Endothelial cell of umbilical vein (primary cell): Measurements from ENCODE around the gene KRT34. TPM values are rescaled to one million over a fixed set of nuclear protein-coding genes. Genes with fewer than 3 reads are reported as not detected.

Experiments
- BruUV-seq: library from RNA; stranded (reverse); fragments of 400-500 nt; replicated peaks from 2 replicates; lab custom pipeline; 2021; lab: Mats Ljungman, UMichigan
- CTCF ChIA-PET: fragments of 300-600, 350-600 bp; sonication (Branson Sonifier 250); formaldehyde crosslinking; loops from one replicate; lab custom pipeline; 2021; ENCODE audit warnings: antibody characterized with exemption, inconsistent platforms; lab: Charles Lee
- POLR2A ChIA-PET: fragments of 300-600, 350-600 bp; sonication (Branson Sonifier 250); formaldehyde crosslinking; loops from one replicate; lab custom pipeline; 2021; ENCODE audit warnings: antibody characterized with exemption, inconsistent platforms; lab: Charles Lee
- DNase-seq: peaks from one replicate; pipeline ENCODE4 v3.0.0-alpha.2; 2011; ENCODE audit warnings: low read depth, low spot score
- FAIRE-seq: peaks from 2 replicates; lab custom pipeline; 2011; peaks lifted over from hg19 to GRCh38; lab: Jason Lieb, UNC
- H2AFZ ChIP-seq: 2 replicates; pipeline ENCODE4 v1.6.0; 2012; ENCODE audit warnings: low read depth, low read length, control low read depth, inconsistent platforms
- H3K27ac ChIP-seq: 2 replicates; pipeline ENCODE4 v1.5.1; 2011; ENCODE audit warnings: low read depth, mild to moderate bottlenecking, control low read depth, low read length, moderate library complexity; ENCODE audit not compliant: insufficient read depth
- H3K27me3 ChIP-seq, 2 experiments: 2 replicates each; pipeline versions ENCODE4 v1.6.0 to v1.6.1; 2011; ENCODE audit warnings: low read length in 2 of 2, mixed read lengths in 1 of 2; ENCODE audit not compliant: control insufficient read depth in 2 of 2, insufficient read depth in 2 of 2
- H3K36me3 ChIP-seq, 2 experiments: 2 replicates in 1 of 2; 3 replicates in 1 of 2; pipeline ENCODE4 v1.5.1; 2011; ENCODE audit warnings: low read length in 2 of 2, mild to moderate bottlenecking in 1 of 2, moderate library complexity in 1 of 2; ENCODE audit not compliant: control insufficient read depth in 2 of 2, insufficient read depth in 2 of 2; ENCODE audit errors: extremely low read depth in 1 of 2
- H3K4me1 ChIP-seq: 3 replicates; pipeline ENCODE4 v1.5.1; 2011; ENCODE audit warnings: mild to moderate bottlenecking, low read length; ENCODE audit not compliant: control insufficient read depth, insufficient read depth; ENCODE audit errors: extremely low read depth
- H3K4me2 ChIP-seq: 2 replicates; pipeline ENCODE4 v1.6.1; 2011; ENCODE audit warnings: low read length, control low read depth, mixed read lengths; ENCODE audit not compliant: insufficient read depth
- H3K4me3 ChIP-seq, 3 experiments: fragments of 200-600 bp in 1 of 3; sonication (generic), shearing (Covaris generic) in 1 of 3; replicated peaks in 1 of 3; 2 replicates each; pipeline ENCODE4 v1.5.1; 2011 to 2016; ENCODE audit warnings: control low read depth in 3 of 3, low read length in 3 of 3, mild to moderate bottlenecking in 2 of 3, inconsistent platforms in 1 of 3, low read depth in 1 of 3, moderate library complexity in 1 of 3; ENCODE audit not compliant: insufficient read depth in 1 of 3
- H3K79me2 ChIP-seq: 2 replicates; pipeline ENCODE4 v1.6.0; 2012; ENCODE audit warnings: low read length, inconsistent platforms; ENCODE audit not compliant: control insufficient read depth, insufficient read depth
- H3K9ac ChIP-seq: replicated peaks from 2 replicates; pipeline ENCODE3; 2011; ENCODE audit warnings: low read length, control low read depth; ENCODE audit not compliant: insufficient read depth; ENCODE audit errors: extremely low read depth
- H3K9me1 ChIP-seq: replicated peaks from 3 replicates; pipeline ENCODE4 v1.6.0; 2011; ENCODE audit warnings: mild to moderate bottlenecking, low read length; ENCODE audit not compliant: control insufficient read depth, insufficient read depth; ENCODE audit errors: extremely low read depth
- H3K9me3 ChIP-seq: replicated peaks from 2 replicates; pipeline ENCODE4 v1.5.1; 2012; ENCODE audit warnings: low read length, inconsistent platforms; ENCODE audit not compliant: control insufficient read depth, insufficient read depth
- H4K20me1 ChIP-seq: replicated peaks from 2 replicates; pipeline ENCODE3; 2011; ENCODE audit warnings: mild to moderate bottlenecking, low read length; ENCODE audit not compliant: control insufficient read depth, insufficient read depth; ENCODE audit errors: extremely low read depth
- EZH2 ChIP-seq: IDR thresholded peaks from 2 replicates; pipeline ENCODE4 v1.6.1; 2012; ENCODE audit warnings: borderline replicate concordance, low read depth, mild to moderate bottlenecking, moderate library complexity, low read length, inconsistent platforms; ENCODE audit not compliant: severe bottlenecking
- FOS ChIP-seq: IDR thresholded peaks from 2 replicates; pipeline ENCODE4 v1.6.1; 2011; ENCODE audit warnings: mild to moderate bottlenecking, low read length, moderate library complexity, borderline replicate concordance; ENCODE audit not compliant: insufficient read depth
- POLR2AphosphoS5 ChIP-seq: IDR thresholded peaks from 2 replicates; pipeline ENCODE4 v1.6.1; 2012; ENCODE audit warnings: low read depth, mild to moderate bottlenecking, control low read depth, low read length, moderate library complexity; ENCODE audit not compliant: insufficient read depth
- dilution Hi-C: fragments of 300-500 bp; cut with MboI; formaldehyde crosslinking; loops from one replicate; pipeline ENCODE4 v1.15.0; 2019; ENCODE audit warnings: low sequenced_read_pairs; ENCODE audit not compliant: extremely low pct_ligation_motif_present
- intact Hi-C: fragments of 100-400 bp; cut with micrococcal nuclease; formaldehyde crosslinking; loops from one replicate; pipeline ENCODE4 v1.10.0; 2022
- polyA plus RNA-seq, 4 experiments: library from polyadenylated mRNA; depleted of rRNA in 3 of 4; stranded (reverse) in 3 of 4; unstranded in 1 of 4; fragments of >200 nt; gene quantifications; 2 replicates each; pipeline versions ENCODE4 v1.2.1 to v1.2.3, GENCODE V29; 2011 to 2012; ENCODE audit warnings: missing spikeins in 1 of 4
- total RNA-seq: library from RNA; stranded (reverse); gene quantifications from 2 replicates; pipeline ENCODE4 v1.2.3, GENCODE V29; 2021
- TF ChIP-seq, protein P1 (sequence below): IDR thresholded peaks from 2 replicates; pipeline ENCODE4 v1.6.1; 2011; ENCODE audit not compliant: insufficient read depth, insufficient read length
- TF ChIP-seq, protein P2 (sequence below), 2 donors: IDR thresholded peaks; 1 replicate in 1 of 2; 2 replicates in 1 of 2; pipeline ENCODE4 v1.5.1; 2011; ENCODE audit warnings: low read length in 2 of 2, mild to moderate bottlenecking in 2 of 2, moderate library complexity in 2 of 2, control low read depth in 1 of 2, inconsistent platforms in 1 of 2, low read depth in 1 of 2; ENCODE audit not compliant: insufficient read depth in 1 of 2; ENCODE audit errors: extremely low read depth in 1 of 2

KRT34 gene
- total and polyA plus RNA-seq, 2 donors (not counting 3 experiments of a cell fraction or from before 2014, with no cell fraction given), result not detected

DNA sequence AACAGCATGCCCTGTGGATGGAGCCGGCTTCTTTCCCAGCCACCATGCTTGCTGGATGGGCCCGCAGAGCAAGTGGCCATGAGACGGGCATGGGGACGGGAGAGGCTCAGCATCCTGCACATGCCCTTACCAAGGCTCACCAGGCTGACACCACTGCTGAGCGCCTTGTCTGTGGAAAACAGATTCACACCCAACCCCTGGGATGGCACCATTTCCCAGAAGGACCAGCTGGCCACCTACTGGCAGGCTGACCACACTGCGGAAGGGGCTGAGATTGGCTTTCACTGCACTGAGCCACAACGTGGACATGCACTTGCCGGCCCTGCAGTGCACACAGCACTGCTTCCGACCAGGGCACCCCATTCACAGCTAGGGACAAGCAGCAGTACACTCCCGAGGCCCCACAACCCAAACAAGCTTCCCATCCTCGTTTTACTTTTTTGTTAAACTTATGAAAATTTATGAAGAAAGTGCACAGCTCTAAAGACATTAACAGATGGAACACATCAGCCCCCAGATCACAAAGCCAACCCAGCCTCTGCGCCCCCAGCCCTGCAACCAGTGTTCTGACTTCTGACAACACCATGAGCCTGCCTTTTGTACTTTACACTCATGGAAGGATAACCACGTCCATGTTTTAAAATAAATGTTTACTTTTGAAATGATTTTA lies 52.7 kb downstream of the KRT34 start:
- intact Hi-C loops (loop anchor here (1.0 to 10.0 kb wide), 4 partner anchors 335 to 526 kb away; no protein-coding TSS in a partner anchor), dilution Hi-C loops (no loop called here)
- no peak for TF ChIP-seq POLR2AphosphoS5
- TF ChIP-seq EZH2, result no peak
- TF ChIP-seq, protein P1, sequence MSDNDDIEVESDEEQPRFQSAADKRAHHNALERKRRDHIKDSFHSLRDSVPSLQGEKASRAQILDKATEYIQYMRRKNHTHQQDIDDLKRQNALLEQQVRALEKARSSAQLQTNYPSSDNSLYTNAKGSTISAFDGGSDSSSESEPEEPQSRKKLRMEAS, result no peak
- TF ChIP-seq, protein P2, sequence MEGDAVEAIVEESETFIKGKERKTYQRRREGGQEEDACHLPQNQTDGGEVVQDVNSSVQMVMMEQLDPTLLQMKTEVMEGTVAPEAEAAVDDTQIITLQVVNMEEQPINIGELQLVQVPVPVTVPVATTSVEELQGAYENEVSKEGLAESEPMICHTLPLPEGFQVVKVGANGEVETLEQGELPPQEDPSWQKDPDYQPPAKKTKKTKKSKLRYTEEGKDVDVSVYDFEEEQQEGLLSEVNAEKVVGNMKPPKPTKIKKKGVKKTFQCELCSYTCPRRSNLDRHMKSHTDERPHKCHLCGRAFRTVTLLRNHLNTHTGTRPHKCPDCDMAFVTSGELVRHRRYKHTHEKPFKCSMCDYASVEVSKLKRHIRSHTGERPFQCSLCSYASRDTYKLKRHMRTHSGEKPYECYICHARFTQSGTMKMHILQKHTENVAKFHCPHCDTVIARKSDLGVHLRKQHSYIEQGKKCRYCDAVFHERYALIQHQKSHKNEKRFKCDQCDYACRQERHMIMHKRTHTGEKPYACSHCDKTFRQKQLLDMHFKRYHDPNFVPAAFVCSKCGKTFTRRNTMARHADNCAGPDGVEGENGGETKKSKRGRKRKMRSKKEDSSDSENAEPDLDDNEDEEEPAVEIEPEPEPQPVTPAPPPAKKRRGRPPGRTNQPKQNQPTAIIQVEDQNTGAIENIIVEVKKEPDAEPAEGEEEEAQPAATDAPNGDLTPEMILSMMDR (IDR thresholded peaks at IDR 0.05; ENCODE audit: extremely low read depth in 1 of 2, insufficient read depth in 1 of 2, low read depth in 1 of 2, low read length in 2 of 2), result peak; percentile 77 to 87
- no peak for TF ChIP-seq FOS
- Histone ChIP-seq H3K27ac (no peak overlapping the region), H3K4me1 (no peaks in the 10 kb centered on the region), H2AFZ (no peak overlapping the region), H3K9me3 (no peaks in the 10 kb centered on the region), H3K36me3 (no peaks in the 10 kb centered on the region), H3K79me2 (no peaks in the 10 kb centered on the region), H3K9ac (no peak overlapping the region), H3K4me3 (no peak overlapping the region), H3K9me1 (no peaks in the 10 kb centered on the region), H4K20me1 (no peaks in the 10 kb centered on the region), H3K27me3 (no peaks in the 10 kb centered on the region), H3K4me2 (no peak overlapping the region)
- DNase-seq (peak; percentile 44), FAIRE-seq (peak; percentile 82)
- POLR2A ChIA-PET, result no interaction called here
- no TSS peak for BruUV-seq
- CTCF ChIA-PET, result interaction anchor here (0.7 to 3.9 kb wide), 15 partner anchors 8 to 473 kb away, joined by 3 to 16 read pairs (median 4); no protein-coding TSS in a partner anchor
